Neural cell (in vitro differentiated cells): ENCODE data around the gene FIBCD1. TPM values are rescaled to one million over a fixed set of nuclear protein-coding genes. Genes with fewer than 3 reads are reported as not detected.

Source experiments
- H2AFZ ChIP-seq: fragments of 200-600, 300-800 bp; sonication (generic), shearing (Covaris generic); 2 replicates; pipeline ENCODE4 v1.6.0; 2014; ENCODE audit warnings: low read depth, mild to moderate bottlenecking, antibody characterized with exemption, low read length, moderate library complexity
- H3F3A ChIP-seq: fragments of 200-600 bp; shearing (Covaris generic); 2 replicates; pipeline ENCODE4 v1.6.1; 2016; ENCODE audit warnings: mild to moderate bottlenecking, moderate library complexity, mixed read lengths, antibody characterized with exemption, low read length; ENCODE audit not compliant: insufficient read depth, poor library complexity, severe bottlenecking
- H3K27ac ChIP-seq: fragments of 200-600, 300-800 bp; sonication (generic), shearing (Covaris generic); 2 replicates; pipeline ENCODE4 v1.5.1; 2014; ENCODE audit warnings: mild to moderate bottlenecking, low read length, moderate library complexity
- H3K27me3 ChIP-seq: fragments of 300-800, 200-600 bp; sonication (generic), shearing (Covaris generic); 2 replicates; pipeline ENCODE4 v1.6.0; 2014; ENCODE audit warnings: mild to moderate bottlenecking, low read depth, low read length, moderate library complexity; ENCODE audit not compliant: insufficient read depth
- H3K36me3 ChIP-seq: fragments of 300-800, 200-600 bp; sonication (generic), shearing (Covaris generic); 2 replicates; pipeline ENCODE4 v1.5.1; 2014; ENCODE audit warnings: mild to moderate bottlenecking, antibody characterized with exemption, low read length, moderate library complexity; ENCODE audit not compliant: insufficient read depth
- H3K4me2 ChIP-seq: fragments of 300-800, 200-600 bp; sonication (generic), shearing (Covaris generic); 2 replicates; pipeline ENCODE4 v1.6.0; 2014; ENCODE audit warnings: mild to moderate bottlenecking, low read length
- H3K4me3 ChIP-seq: fragments of 300-800, 200-600 bp; sonication (generic), shearing (Covaris generic); 2 replicates; pipeline ENCODE4 v1.5.1; 2014; ENCODE audit warnings: mild to moderate bottlenecking, low read length, moderate library complexity
- H3K79me2 ChIP-seq: fragments of 200-600 bp; shearing (Covaris generic); replicated peaks from 2 replicates; pipeline ENCODE4 v1.6.0; 2014; ENCODE audit warnings: mild to moderate bottlenecking, low read length, moderate library complexity; ENCODE audit not compliant: insufficient read depth
- H3K9ac ChIP-seq: fragments of 300-800, 200-600 bp; sonication (generic), shearing (Covaris generic); 2 replicates; pipeline ENCODE4 v1.6.1; 2016; ENCODE audit warnings: mild to moderate bottlenecking, low read length, mixed read lengths
- H3K9me2 ChIP-seq: fragments of 200-600 bp; shearing (Covaris generic); 2 replicates; pipeline ENCODE4 v1.6.1; 2016; ENCODE audit warnings: mild to moderate bottlenecking, low read length, mixed read lengths; ENCODE audit not compliant: insufficient read depth
- H3K9me3 ChIP-seq: fragments of 200-600, 300-800 bp; sonication (generic), shearing (Covaris generic); 2 replicates; pipeline ENCODE4 v1.6.1; 2016; ENCODE audit warnings: mild to moderate bottlenecking, mixed run types, low read length, moderate library complexity, mixed read lengths
- H4K20me1 ChIP-seq: fragments of 200-600 bp; shearing (Covaris generic); 2 replicates; pipeline ENCODE4 v1.6.1; 2016; ENCODE audit warnings: mild to moderate bottlenecking, mixed run types; ENCODE audit not compliant: insufficient read depth
- TAF1 ChIP-seq: IDR thresholded peaks from 2 replicates; pipeline ENCODE4 v1.6.1; 2012; ENCODE audit warnings: low read depth
- polyA plus RNA-seq: library from polyadenylated mRNA; depleted of rRNA; stranded (reverse); fragments of >200 nt; gene quantifications from 2 replicates; pipeline ENCODE4 v1.2.3, GENCODE V29; 2014

The FIBCD1 gene
- polyA plus RNA-seq, 1 donor from 2014 or later: 2.7 TPM

DNA sequence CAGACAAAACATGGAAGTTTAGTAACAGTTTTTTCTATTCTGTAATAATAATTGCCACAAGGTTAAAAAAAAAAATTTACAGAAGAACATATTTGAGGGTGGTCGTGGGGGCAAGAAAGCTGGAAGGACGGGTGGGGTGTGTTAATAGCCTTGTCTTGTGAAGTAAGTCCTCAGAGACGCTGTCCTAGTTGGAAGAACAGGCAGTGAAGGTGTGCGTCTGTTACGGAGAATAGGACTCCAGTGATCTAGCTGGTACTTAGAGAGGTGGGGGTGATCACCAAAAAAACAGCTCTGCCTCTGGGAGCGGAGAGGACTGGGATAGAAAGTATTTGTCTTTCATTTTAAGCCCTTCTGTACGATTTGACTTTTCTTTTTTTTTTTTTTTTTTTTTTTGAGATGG lies 86.2 kb downstream of the FIBCD1 start:
- no peak for TF ChIP-seq TAF1
- Histone ChIP-seq H3F3A (no peaks in the 10 kb centered on the region), H3K79me2 (peaks cover 52% of the 10 kb centered on the region), H3K27ac (no peak overlapping the region), H3K9me2 (no peaks in the 10 kb centered on the region), H3K4me2 (no peak overlapping the region), H3K9ac (no peak overlapping the region), H2AFZ (no peak overlapping the region), H3K9me3 (no peaks in the 10 kb centered on the region), H3K4me3 (no peak overlapping the region), H3K36me3 (peaks cover 4% of the 10 kb centered on the region), H3K27me3 (no peaks in the 10 kb centered on the region), H4K20me1 (peaks cover 4% of the 10 kb centered on the region)

Other genes with a start within 250 kb of the FIBCD1 start
- gene EXOSC2, start 245.5 kb downstream of the FIBCD1 start, polyA plus RNA-seq: 36.3 and 43.6 TPM in 2 replicates
- gene ABL1, start 104.0 kb downstream of the FIBCD1 start, polyA plus RNA-seq: 18.5 and 24.0 TPM in 2 replicates
- not detected in 2 replicates for gene QRFP, start 42.4 kb downstream of the FIBCD1 start, polyA plus RNA-seq
- gene LAMC3, start 69.9 kb upstream of the FIBCD1 start, polyA plus RNA-seq: 0.04 TPM in 1 of 2 replicates, not detected in the other
- 3.4 TPM in 2 replicates for gene AIF1L, start 157.3 kb upstream of the FIBCD1 start, polyA plus RNA-seq
- gene NUP214, start 186.3 kb upstream of the FIBCD1 start, polyA plus RNA-seq: 10.5 and 15.0 TPM in 2 replicates